ENCODE data around the gene TMEM271.
"Not testable (repeated sequence)": the region's sequence is repeated elsewhere in the genome, so short reads cannot be mapped to it uniquely, and the experiment has no call there.

The TMEM271 gene

DNA sequence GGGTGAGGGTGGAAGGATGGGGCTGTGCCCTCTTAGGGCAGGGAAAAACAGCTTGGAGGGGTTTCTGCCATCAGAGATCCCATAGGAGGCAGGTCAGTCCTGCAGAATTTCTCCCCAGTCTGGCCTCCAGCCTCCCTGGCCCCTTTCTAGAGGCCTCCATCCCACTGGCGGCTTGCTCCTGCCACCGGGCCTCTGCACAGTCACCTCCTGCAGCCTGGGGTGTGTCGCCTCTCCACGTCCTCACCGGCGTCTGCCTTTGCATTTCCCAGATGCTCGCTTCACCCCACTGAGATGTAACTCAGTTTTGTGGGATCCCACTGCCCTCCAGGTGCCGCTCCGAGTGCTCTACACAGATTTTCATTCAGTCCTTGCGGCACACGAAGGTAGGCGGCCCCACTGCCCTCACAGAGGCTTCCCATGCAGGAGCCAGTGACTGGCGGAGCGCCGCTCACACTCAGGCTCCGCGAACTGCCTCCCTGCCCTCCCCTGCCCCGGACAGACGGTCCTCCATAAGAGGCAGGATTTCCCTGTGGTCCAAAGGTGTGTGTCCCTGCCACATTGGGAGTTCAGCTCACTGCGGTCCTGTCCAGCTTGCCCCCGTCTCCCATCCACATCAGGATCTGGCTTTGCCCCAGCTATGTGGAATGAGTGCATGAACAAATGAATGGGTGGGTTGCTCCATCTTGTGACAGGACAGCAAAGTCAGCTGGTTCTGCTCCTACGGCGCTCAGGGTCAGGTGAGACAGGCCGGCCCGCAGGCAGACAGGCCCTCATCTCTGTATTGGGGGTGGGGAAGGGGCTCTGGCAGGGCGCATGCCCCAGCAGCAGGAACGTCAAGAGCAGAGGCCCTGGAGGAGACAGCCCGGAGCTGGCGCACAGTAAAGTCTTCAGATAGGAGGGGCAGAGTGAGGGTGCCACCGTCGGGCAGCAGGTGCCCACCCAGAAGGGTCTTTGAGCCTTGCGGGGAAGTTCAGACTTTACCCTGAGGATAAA, 2.7 kb upstream of the TMEM271 start:
- DNase-seq, result no peak

DNA sequence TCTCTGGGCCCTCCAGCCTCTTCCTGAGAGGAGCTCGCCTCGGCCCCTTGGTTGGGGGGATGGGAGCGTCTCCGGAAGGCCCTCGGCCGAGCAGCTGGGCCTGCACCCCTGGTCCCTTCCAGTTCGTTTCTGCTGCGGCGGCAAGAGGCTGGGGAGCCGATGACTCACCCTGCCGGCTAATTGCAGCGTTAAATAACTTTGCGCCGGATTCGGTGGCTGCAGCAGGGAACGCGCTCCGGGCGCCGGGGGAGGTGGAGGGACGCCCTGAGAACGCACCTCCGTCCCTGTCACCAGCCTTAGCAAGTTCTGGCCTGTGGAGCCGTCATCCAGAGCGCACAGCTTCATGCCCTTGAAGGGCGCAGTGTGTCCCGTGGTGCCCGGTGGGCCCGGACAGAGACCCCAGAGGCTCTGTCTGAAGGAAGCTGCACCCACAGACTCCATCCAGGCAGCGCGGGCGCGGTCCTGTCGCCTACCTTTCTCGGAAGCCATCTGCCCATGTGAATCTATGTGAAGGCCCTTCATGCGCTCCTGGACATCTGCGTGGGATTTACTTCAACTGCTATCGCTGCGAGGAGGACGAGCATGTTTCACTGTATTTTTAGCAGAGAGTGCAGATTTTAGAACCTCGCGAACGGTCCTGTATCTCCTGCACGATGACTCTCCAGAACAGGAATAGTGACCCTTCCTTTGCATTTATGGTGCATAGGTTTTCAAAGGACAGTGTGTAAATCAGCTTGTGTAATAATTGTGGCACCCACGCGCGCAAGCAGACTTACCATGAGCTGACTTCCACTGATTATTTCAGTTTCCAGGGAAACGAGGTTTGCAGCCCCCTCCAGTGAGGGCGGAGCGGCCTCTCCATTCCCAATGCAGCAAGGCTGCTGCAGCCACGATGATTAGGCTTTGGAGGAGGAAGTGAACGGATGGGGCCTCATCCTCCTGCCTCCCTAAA, 1.7 kb upstream of the TMEM271 start:
- no peak for DNase-seq

DNA sequence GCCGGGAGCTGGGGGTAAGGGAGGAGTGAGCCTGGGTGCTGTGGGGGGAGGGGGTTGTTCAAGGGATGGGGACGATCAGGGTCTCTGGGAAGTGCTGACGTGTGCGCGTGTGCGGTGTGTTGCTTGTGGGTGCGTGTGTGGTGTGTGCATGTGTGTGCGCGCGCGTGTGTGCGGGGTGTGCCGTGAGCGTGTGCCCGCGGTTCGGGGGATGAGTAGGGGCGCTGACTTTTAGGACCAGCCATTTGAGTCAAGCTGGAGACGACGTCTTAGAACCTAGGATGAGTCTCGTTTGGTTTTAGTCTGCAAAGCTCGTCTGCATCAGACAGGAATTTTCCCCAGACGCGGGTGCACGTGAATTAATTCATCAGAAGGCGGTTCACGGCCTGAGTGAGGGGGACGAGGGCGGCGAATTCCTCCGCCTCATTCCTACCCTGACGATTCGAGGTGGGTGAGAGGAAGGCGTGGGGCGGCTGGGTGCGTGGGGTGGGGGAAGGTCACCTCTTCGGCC, 950 bp upstream of the TMEM271 start:
- DNase-seq, result no peak

DNA sequence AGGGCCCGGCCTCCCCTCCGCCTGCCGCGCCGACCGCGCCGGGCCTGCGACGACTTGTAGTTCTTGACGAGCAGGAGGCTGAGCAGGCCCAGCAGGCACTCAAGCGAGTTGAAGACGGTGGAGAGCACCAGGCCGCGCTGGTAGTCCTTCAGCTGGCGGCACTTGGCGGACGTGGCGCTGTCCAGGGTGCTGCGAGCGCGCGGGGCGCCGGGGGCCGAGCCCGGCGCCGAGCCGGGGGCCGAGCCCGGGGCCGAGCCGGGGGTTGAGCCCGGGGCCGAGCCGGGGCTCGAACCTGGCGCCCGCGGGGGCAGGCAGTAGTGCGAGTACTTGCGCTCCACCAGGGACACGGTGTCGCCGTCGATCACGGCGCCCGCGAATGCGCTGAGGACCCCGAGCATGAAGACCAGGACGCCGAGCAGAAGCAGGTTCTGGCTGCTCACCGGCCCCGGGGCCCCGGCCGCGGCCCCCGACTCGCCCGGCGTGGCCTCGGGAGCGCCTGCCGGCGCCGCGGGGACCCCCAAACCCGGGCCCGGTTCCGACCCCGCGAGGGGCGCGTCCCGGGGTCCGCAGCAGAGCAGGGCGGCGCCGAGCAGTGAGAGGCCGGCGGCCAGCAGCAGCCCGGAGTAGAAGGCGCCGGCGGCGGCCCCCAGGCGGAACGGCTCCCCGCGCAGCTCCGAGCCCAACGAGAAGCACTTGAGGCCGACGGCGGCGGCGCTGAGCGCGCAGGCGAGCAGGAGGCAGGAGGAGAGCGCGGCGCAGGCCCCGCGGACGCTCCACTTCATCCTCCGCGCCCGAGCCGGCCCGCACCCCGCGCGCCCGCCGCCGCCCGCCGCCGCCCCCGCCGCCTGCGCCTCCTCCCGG, 584 bp downstream of the TMEM271 start:
- no peak for DNase-seq

DNA sequence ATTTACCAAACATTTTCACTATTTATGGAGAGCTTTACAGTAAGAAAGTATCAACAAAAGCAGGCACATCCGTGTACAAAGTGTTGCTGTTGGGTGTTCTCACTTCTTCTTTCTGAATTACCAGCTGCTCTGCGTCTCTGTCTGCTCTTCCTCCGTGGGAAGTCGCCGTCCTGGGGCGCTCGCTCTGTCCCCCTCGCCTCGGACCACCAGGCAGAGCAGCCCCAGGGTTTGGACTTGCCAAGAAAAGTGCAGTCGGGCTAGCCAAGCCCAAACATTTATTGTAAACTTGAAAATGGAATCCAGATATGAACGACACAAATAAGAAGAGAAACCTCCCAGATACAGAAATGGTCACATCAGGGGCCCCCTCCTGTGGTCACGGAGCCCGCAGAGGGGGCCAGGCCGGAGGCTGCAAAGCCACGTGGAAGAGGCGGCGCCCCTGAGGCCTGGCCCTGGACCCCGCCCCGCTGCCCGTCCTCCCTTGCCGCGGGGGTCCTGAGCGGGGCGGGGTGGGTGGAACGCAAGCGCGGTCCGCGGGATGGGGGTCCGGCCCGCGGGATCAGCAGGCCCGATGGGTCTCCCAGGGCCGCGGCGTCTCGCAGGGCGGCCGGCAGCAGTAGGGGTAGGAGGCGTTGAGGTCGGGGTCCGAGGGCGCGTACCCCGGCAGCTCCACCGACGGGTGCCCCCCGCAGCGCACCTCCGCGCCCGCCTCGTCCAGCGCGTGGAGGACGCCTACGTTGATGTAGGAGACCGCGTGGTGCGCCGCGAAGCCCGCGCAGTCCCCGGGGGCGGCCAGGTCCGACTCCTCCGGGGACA, 1.5 kb downstream of the TMEM271 start:
- no peak for DNase-seq

DNA sequence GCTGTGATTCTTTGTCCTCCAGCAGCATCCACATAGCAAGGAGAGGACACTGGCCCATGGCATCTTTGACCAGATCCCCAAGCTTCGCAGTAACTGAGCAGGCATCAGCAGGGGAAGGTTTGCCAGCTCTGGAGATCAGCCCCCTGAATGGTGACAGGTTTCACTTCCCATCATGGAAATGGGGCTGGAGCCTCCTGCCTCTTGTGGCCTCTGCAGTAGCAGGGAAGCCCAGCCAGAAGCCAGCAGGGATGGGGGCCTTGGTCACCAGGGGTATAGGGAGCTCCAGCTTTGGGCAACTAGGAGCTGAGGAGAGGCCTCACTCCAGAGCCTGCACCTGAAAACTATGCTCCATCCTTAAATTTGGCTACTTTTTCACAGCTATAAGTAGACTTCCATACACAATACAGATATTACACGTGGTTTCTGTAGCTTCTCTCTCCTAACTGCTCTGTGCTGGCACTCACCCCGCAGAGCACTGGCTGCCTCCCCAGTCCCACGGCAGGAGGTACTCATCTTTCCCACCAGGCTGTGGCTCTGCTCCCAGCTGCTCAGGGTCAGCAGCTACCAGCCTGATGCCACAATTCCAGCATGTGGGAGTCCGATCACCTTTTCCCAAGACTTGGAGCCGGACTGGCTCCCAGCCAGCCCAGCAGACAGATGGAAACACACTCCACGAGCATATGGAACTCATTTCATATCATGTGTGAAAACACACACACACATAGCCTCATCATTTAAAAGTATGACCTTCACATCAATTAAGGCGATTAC, 2.8 kb downstream of the TMEM271 start:
- no peak for DNase-seq

DNA sequence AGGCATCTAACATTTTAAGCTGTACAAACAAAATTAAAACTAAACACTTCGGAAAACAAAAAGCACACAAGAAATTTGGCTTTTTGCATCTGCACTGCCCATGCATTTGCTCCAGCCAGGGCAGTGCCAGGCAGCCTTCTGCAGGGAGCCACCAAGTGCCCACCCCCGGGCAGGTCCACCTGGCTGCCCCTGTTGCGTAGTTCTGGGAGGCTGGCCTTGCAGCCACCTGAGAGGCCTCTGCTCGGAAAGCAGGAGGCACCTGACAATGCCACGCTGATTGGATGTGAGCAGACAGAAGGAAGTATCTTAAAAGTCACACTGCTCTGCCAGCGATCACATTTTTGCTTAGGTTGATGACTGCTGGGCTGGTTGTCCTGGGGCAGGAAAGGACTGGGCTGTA, 3.5 kb downstream of the TMEM271 start:
- no peak for DNase-seq

DNA sequence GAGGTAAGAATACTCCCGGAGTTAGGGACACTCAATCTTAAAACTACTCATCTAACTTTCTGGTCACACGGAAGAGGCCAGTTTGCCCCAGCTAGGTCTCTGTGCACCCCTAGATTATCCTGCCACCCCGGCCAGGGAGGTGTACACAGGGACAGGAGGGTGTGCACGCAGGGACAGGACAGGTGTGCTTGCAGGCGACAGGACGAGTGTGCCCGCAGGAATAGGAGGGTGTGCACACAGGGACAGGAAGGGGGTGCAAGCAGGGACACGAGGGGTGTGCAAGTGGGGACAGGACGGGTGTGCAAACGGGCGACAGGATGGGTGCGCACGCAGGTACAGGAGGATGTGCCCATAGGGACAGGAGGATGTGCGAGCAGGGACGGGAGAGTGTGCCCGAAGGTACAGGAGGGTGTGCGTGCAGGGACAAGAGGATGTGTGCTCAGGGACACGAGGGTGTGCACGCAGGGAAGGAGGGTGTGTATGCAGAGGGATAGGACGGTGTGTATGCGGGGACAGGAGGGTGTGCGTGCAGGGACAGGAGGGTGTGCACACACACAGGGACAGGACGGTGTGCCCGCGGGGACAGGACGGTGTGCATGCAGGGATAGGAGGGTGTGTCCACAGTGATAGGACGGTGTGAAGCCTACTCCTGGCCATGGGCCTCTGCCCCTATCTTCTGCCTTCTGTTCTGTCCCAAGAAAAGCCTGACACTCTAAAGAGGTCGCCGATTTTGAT, 4.1 kb downstream of the TMEM271 start:
- no peak for DNase-seq

DNA sequence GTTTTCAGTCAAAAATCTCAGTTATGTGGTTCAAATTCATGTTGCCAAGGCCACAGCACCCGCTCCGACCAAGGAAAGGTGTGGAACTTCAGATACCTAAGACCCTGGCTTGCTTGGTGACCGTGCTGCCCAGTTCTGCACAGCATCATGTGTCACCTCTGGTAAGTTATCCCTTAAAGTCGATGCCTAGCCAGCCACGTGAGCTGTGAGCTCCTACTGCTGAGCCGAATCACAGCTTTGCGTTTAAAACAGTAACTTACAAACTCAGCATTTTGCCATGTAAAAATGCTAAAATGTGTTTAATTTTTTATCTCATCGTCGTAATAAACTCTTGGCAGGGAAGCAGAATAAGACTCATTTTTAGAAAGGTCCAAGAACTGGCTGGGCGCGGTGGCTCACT, 5.3 kb downstream of the TMEM271 start:
- DNase-seq, result no peak

DNA sequence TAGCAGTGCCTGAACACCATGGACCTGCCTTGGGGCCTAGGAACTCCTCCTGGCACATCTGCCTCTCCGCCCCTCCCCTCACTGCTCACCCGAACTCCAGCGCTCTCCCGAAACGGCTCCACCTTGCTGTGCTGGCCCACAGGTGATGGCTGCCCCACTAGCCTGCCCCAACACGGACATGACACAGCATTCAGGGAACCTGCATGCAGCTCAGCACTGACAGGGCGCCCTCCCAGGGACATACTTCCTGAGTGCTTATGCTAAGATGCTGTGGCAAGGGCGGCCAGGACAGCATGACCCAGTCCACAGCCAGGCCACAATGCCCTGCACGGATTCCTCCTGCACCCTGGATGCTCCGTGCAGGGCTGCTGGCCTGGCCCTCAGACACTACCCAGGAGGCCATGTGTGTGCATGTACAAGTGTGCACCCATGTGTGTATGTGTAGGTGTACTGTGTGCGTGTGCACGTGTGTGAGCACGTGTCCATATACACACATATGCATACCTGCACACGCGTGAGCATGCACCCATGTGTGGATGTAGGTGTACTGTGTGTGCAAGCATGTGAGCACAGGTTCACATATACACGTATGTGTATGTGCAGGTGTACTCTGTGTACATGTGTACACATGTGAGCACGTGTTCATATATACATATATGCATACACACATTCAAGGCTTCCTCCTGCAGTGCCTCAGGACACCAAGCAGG, 6.0 kb downstream of the TMEM271 start:
- no peak for DNase-seq

DNA sequence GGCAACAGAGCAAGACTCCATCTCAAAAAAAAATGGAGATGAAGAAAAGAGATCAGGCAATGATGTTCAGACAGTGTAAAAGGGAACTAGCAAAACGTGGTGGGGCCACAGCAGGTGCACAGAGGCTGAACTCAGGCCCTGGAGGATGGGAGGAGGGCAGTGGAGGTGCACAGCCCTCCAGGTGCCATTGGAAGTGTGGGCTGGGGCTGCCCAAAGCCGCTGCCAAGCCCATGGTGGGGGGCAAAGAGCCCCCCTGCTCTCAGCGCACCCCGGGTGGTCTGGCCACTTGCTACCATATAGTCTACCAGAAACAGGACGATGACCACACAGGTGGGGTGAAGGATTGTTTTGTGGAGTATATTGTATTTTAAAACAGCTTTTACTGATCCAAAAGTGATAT, 7.1 kb downstream of the TMEM271 start:
- DNase-seq, result no peak

DNA sequence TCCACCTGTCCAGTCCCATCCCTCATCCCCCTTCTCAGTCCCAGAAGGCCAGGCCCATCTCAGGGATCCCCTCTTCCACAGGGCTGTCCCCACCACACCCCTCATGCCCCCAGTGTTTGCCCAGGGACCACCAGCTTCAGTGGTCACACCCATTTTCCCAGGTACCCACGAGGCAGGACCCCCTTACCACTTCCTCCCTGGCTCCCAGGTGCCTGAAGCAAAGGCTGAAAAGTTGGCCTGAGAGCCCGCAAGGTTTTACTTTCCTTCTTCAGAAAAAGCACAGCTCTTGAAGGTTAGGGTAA, 7.8 kb downstream of the TMEM271 start:
- no peak for DNase-seq

DNA sequence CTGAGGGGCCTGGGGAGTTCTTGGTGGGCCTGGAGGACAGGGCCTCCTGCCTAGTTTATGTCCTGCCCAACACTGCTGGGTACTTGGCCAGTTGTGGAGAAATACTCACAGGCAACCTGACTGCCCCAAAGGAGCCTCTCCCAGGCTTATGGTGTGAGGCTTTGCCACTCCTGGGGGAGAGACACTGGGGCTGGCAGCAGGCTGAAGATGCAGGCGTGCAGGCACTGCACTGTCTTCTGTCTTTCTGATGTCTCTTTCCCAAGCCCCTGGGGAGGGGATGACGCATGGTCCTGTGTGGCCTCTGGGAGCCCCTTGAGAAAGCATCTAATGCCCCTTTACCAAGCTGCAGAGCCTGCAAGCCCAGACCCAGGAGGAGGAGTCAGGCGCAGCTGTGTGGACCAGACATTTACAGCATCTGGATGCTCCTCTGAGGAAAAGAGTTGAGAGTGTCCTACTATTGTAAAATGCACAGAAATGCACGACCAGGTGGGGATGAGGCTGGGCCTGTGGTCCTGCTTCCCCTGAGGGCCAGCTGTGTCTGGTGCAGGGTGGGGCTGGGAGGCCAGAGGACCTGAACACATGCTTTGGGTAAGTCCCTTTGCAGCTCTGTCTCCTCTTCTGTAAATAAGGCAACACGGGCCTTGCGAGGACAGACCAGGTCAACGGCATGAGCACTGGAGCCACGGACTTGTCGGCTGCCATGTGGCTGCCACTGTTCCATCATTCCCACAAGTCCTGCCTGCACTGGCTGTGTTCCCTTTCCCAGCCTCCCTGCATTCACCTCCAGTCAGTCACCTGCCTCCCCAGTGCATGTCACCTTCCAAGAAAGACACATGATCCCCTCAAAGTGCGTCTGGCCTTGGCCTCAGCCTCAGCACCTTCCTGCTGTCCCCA, 8.4 kb downstream of the TMEM271 start:
- no peak for DNase-seq

DNA sequence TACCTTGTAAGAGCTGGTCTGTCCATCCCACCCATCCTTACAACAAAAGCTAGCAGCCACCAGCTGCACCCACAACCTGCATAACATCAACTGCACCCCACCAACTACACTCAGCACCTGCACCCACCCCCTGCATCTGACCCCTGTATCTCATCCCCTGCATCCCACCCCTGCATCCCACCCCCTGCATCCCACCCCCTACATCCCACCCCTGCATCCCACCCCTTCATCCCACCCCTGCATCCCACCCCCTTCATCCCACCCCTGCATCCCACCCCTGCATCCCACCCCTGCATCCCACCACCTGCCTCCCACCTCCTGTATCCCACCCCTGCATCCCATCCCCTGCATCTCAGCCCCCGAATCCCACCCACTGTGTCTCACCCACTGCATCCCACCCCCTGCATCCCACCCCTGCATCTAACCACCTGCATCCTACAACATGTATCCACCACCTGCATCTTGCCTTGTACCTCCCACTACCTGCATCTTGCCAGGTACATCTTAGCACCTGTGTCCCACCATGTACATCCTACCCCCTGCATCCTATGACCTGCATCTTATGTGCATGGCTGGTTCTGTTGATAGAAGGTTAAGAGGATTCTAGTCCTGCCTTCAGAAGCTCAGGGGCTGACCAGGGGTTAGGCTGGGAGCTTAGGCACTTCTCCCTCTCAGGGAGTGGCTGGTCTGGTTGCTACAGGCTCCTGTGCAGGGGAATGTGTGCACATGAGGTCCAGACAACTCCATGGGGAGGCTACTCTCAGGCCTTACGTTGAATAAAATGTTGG, 9.4 kb downstream of the TMEM271 start:
- DNase-seq, result no peak

DNA sequence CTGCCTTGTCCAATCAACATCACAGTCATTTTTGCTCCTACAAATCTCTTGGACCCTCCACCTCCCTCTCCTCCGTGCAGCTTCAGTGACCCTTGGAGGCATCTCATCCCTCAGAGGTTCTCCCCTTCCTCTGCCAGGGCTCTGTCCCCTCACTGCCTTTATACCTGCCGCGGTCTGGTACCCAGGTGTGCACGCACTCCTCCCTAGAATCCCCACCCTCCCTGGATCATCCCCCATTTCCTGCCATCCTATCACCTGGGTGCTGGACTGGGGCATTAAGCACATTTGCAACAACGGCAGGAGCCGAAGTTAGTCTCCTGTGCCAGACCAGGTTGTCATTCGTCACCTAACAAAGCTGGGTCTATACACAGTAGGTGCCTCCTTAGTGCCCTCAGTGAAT, 10.1 kb downstream of the TMEM271 start:
- no peak for DNase-seq

DNA sequence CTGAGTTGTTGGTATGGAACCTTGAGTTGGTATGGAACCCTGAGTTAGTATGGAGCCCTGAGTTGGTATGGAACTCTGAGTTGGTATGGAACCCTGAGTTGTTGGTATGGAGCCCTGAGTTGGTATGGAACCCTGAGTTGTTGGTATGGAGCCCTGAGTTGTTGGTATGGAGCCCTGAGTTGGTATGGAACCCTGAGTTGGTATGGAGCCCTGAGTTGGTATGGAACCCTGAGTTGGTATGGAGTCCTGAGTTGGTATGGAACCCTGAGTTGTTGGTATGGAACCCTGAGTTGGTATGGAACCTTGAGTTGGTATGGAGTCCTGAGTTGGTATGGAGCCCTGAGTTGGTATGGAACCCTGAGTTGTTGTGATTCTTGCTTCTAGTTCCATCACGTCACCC, 10.5 kb downstream of the TMEM271 start:
- not testable (repeated sequence) for DNase-seq

DNA sequence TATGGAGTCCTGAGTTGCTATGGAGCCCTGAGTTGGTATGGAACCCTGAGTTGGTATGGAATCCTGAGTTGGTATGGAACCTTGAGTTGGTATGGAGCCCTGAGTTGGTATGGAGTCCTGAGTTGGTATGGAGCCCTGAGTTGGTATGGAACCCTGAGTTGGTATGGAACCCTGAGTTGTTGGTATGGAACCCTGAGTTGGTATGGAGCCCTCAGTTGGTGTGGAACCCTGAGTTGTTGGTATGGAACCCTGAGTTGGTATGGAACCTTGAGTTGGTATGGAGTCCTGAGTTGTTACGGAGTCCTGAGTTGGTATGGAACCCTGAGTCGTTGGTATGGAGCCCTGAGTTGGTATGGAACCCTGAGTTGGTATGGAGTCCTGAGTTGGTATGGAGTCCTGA, 13.6 kb downstream of the TMEM271 start:
- not testable (repeated sequence) for DNase-seq

DNA sequence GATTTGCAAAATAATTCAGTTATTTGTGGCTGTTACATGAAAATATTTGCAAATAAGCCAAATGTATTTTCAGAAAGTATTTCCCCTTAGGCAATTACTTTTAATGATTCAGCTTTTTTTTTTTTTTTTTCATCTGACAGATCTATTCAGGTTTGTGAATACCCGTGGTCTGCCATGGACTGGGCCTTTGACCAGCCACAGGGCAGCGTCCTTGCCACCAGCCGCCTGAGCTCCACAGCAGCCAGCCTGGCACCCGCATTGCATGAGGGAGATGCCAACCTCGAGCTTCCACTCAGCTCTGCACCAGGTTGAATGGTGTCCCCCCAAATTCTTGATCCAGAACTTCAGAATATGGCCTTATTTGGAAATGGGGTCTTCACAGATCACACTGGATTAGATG, 14.7 kb downstream of the TMEM271 start:
- no peak for DNase-seq

Measured in CD4-positive, alpha-beta T cell treated with Interferon gamma for 1 hour (primary cell).